Measurements from ENCODE around the gene FSTL4. TPM values are rescaled to one million over a fixed set of nuclear protein-coding genes. Genes with fewer than 3 reads are reported as not detected.

Gene FSTL4
- total and polyA plus RNA-seq, 4 donors = 0.02 to 0.18 TPM; not detected in 2

GRCh38 chr5:133661389-133661788, 49.0 kb upstream of the FSTL4 start (continued):
- TF ChIP-seq ZBTB33 (IDR thresholded peaks at IDR 0.05) = no peak

- no peak for DNase-seq (ENCODE audit: low spot score)
- H3K9ac ChIP-seq (ENCODE audit: low read depth in 1 of 2, low read length in 2 of 2) = no peak overlapping the region
- H3K4me1 ChIP-seq (ENCODE audit: control insufficient read depth in 4 of 4, insufficient read depth in 4 of 4, low read length in 3 of 4) = no peaks in the 10 kb centered on the region
- no peak overlapping the region for H3K27ac ChIP-seq (ENCODE audit: low read depth in 1 of 2, low read length in 2 of 2)
- no peaks in the 10 kb centered on the region for H3K9me3 ChIP-seq (ENCODE audit: control insufficient read depth in 4 of 4, low read length in 3 of 4)
- 26% methylated on average over 1 of the region's 1 CpG for WGBS
- TF ChIP-seq FOXA1 (IDR thresholded peaks at IDR 0.05) (no peak), JUND (IDR thresholded peaks at IDR 0.05) (no peak), CTCF (IDR thresholded peaks at IDR 0.05; ENCODE audit: low read depth, low read length, missing input control) (no peak), RAD21 (IDR thresholded peaks at IDR 0.05) (no peak), GABPA (IDR thresholded peaks at IDR 0.05 in 1 of 2, conservative IDR thresholded peaks at IDR 0.05 in 1 of 2) (no peak), HNF4A (conservative IDR thresholded peaks at IDR 0.05) (no peak), RXRA (IDR thresholded peaks at IDR 0.05) (no peak), EGR1 (IDR thresholded peaks at IDR 0.05; ENCODE audit: low read depth in 2 of 2) (no peak), SP1 (IDR thresholded peaks at IDR 0.05) (no peak)
- H3K27me3 ChIP-seq (ENCODE audit: control insufficient read depth in 4 of 4, insufficient read depth in 4 of 4, low read length in 3 of 4) = peaks cover 0 to 6% (median 0%) of the 10 kb centered on the region in 4 donors
- H3K4me3 ChIP-seq (ENCODE audit: low read depth in 1 of 3, low read length in 3 of 3) = no peak overlapping the region
- H3K36me3 ChIP-seq (ENCODE audit: control insufficient read depth in 4 of 4, insufficient read depth in 3 of 4, low read depth in 1 of 4, low read length in 3 of 4) = no peaks in the 10 kb centered on the region
Measured at GRCh38 chr5:133658327-133658726, 46.0 kb upstream of the FSTL4 start.

- no peak for DNase-seq (ENCODE audit: low spot score)
- Histone ChIP-seq H3K4me1 (ENCODE audit: control insufficient read depth in 4 of 4, insufficient read depth in 4 of 4, low read length in 3 of 4) (no peaks in the 10 kb centered on the region), H3K27me3 (ENCODE audit: control insufficient read depth in 4 of 4, insufficient read depth in 4 of 4, low read length in 3 of 4) (peaks cover 0 to 6% (median 0%) of the 10 kb centered on the region in 4 donors), H3K9ac (ENCODE audit: low read depth in 1 of 2, low read length in 2 of 2) (no peak overlapping the region), H3K9me3 (ENCODE audit: control insufficient read depth in 4 of 4, low read length in 3 of 4) (no peaks in the 10 kb centered on the region), H3K27ac (ENCODE audit: low read depth in 1 of 2, low read length in 2 of 2) (no peak overlapping the region), H3K36me3 (ENCODE audit: control insufficient read depth in 4 of 4, insufficient read depth in 3 of 4, low read depth in 1 of 4, low read length in 3 of 4) (no peaks in the 10 kb centered on the region), H3K4me3 (ENCODE audit: low read depth in 1 of 3, low read length in 3 of 3) (no peak overlapping the region)
- TF ChIP-seq YY1 (IDR thresholded peaks at IDR 0.05) (no peak), NR2F2 (IDR thresholded peaks at IDR 0.05) (no peak), ATF3 (IDR thresholded peaks at IDR 0.05) (no peak), FOXA2 (IDR thresholded peaks at IDR 0.05) (no peak), SP1 (IDR thresholded peaks at IDR 0.05) (no peak), EGR1 (IDR thresholded peaks at IDR 0.05; ENCODE audit: low read depth in 2 of 2) (no peak), HNF4A (conservative IDR thresholded peaks at IDR 0.05) (no peak), ZBTB33 (IDR thresholded peaks at IDR 0.05) (no peak), REST (IDR thresholded peaks at IDR 0.05) (no peak)
- WGBS = 84% methylated on average over 5 of the region's 5 CpGs
Measured at GRCh38 chr5:133657036-133657435, 44.7 kb upstream of the FSTL4 start.

All from liver (tissue), 9 donors.